Activated CD4-positive, alpha-beta T cell treated with anti-CD3 and anti-CD28 coated beads, Interleukin-2, amount 50 U/mL, for 4 hours (primary cell): ENCODE results near the gene NUDT7.

Source experiments
- DNase-seq, 2 experiments: peaks; one replicate each; pipeline ENCODE4 v3.0.0-alpha.2; 2020

Gene NUDT7

GRCh38 chr16:77722309-77723107 is at the start of gene NUDT7:
TSS of gene NUDT7 (plus strand) at chr16:77722514. CDS start at chr16:77722583, 69 bp downstream.
- peak; percentile 97 to 98 for DNase-seq

DNA sequence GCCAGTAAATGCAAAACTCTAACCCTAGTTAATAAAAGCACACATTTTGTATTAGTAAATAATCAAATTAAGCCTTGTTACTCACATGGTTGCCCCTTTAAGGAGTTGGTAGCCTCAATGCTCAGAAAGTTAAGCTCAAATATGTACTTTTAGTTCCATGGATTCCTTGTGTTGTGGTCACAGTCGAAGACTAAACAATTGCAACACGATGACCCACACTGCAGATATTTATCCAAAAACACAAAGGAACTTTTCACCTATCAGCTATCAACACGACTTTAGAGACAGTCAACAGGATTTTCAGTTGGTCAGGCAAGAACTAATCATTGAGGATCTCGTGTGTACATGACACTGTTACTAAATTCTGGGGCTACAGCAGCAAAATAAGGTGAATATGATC is 47.4 kb upstream of the NUDT7 start:
- DNase-seq: no peak

DNA sequence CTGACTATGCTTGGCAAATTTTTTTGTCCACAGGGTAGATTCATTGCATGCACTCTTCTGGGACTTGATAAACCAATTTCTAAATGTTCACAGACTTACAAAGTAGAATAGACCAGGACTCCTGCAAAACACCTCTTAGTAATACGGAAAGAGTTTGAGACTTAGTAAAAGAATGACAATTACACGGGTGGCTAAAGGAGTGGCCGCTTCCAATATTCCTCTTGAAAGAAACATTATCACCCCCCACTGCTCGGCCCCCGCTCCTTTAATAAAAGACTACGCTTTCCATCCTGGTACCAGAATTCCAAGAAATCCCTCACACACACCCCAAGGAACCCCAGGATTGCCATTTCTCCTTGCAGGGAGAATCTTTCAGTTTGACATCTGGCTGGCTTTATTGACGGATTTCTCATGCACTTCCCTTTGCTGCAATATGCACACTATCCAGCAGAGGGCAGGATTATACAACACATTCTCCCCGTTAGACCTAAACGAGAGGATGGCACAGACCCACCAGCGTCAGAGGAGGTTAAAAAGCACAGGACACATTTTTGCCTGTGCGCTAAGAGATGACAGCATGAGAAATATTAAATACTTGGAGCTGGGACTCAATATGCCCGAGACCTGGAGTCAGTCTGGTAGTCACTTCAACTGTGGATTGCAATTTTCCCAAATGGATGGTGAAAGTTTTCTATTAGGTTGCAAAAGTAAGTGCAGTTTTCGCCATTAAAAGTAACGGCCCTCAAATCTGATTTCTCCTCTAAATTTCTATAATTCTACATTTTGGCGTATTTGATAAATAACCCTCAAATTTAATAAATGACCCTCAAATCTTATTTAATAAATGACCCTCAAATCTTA is 46.6 kb upstream of the NUDT7 start:
- DNase-seq: peak; percentile 45 to 54

DNA sequence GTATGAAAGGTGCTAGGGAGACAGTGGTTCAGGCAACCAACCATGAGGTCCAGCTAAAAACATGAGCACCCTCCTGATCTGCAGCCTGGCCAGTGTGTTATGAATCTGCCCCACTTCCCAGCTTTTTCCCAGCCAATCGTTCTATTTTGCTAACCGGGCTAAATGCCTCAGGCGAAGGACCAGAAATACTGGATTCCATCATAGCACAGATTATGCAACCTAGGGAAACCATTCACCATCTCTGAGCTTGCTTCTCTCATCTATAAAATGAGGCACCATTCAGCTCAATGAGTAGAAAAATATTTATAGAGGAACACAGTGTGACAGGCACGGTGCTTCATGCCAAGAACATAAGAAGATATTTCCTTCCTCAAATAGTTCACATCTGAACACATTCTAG is 45.2 kb upstream of the NUDT7 start:
- DNase-seq: no peak

- no peak for DNase-seq
These were observed 42.9 kb upstream of the NUDT7 start for GRCh38 chr16:77679391-77679790.

GRCh38 chr16:77679901-77680300 is 42.4 kb upstream of the NUDT7 start:
- DNase-seq: no peak

DNA sequence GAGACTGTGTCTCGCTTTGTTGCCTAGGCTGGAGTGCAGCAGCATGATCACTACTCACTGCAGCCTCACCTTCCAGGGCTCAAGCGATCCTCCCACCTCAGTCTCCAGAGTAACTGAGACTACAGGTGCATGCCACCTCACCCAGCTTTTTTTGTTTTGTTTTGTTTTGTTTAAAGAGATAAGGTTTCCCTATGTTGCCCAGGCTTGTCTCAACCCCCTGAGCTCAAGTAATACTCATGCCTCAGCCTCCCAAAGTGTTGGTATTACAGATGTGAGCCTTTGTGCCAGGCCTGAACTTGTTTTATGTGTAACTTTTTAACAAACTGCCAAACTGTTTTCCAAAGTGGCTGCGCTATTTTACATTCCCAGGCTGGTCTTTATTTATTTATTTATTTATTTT is 41.8 kb upstream of the NUDT7 start:
- no peak for DNase-seq

GRCh38 chr16:77682586-77682985 is 39.7 kb upstream of the NUDT7 start:
- no peak for DNase-seq

- DNase-seq: no peak
These were observed 38.7 kb upstream of the NUDT7 start for GRCh38 chr16:77683397-77684180.

DNA sequence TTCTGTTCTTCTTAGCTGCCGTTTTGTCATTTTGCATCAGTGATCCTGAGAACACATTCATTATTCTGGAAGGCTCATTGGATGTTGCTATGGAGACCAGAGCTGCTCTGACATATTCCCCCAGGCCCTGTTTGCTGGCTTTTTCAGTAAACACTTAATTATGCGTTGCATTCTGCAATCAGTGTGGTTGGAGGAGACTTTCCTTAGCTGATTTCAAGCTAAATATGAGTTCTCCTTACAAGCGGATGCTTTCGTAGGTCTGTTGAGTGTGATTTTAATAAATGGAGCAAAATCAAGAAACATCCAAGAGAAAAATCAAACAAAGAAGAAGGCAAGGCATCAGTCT is 38.2 kb upstream of the NUDT7 start:
- no peak for DNase-seq

DNA sequence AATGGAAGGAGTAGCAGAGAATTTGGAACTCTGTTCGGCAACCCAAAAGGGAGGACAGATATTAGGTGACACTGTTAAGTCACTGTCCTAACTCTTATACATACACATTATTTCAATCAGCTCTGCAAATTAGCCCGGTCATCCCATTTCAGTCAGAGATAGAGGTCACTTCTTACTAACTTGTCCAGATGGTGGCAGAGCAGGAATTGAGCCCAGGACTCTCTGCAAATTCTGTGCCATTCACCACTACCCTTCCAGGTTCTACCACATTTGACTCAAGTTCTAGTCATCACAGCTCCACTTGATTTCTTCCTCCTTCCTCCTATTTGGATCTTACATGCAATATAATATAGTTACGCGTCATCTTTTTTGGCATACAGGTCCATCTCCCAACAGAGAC is 35.9 kb upstream of the NUDT7 start:
- no peak for DNase-seq

- DNase-seq: no peak
These were observed 32.3 kb upstream of the NUDT7 start for GRCh38 chr16:77689971-77690370.

DNA sequence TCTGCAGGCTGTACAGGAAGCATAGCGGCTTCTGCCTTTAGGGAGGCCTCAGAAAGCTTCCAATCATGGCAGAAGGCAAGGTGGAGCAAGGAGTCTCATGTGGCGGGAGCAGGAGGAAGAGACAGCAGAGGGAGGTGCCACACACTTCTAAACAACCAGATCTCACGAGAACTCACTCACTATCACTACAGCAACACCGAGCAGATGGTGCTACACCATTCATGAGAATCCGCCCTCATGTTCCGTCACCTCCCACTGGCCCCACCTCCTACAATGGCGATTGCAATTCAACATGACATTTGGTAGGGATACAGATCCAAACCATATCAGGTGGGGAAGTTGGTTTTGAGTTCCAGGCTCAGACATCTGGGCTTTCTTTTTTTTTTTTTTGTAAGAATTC is 31.9 kb upstream of the NUDT7 start:
- DNase-seq: no peak

- no peak for DNase-seq
These were observed 29.7 kb upstream of the NUDT7 start for GRCh38 chr16:77692612-77693011.

GRCh38 chr16:77696149-77696548 is 26.2 kb upstream of the NUDT7 start:
- DNase-seq: no peak

GRCh38 chr16:77700846-77701245 is 21.5 kb upstream of the NUDT7 start:
- no peak for DNase-seq

- no peak for DNase-seq
These were observed 17.0 kb upstream of the NUDT7 start for GRCh38 chr16:77705351-77705750.

DNA sequence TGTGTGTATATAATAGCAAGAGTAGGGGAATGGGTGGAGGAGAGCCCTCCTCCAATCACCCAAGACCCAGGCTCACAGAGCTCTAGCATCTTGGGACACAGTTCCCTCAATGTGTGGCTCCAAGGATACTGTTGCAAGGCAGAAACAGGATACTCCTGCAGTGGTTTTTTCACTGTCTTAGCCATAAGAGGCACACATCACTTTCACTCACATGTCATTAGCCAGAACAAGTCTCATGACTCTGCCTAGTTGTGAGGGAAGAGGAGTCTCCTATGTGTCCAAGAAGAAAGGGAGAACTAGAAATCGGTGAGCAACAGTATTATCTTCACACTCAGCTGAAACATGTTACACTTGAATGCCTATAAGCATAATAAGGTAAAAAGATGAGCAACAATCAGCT is 11.1 kb upstream of the NUDT7 start:
- DNase-seq: no peak

DNA sequence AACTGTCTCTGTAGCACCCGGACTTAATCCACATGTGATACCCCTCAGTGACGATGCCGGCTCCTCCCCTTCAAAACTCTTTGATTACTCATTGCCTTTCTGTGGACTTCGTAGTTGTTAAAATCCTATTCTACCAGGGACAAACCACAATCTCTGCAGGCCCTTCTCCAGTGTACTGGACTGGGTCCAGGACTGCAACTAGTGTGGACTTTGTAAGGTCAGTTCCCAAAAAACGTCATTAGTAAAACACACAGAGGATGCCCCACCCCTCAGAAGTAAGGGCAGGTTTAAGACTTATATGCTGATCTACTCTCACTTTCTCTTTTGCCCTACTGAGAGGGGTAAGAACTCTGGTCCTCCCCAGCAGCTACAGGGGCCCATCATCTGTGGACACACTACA is 10.5 kb upstream of the NUDT7 start:
- no peak for DNase-seq

DNA sequence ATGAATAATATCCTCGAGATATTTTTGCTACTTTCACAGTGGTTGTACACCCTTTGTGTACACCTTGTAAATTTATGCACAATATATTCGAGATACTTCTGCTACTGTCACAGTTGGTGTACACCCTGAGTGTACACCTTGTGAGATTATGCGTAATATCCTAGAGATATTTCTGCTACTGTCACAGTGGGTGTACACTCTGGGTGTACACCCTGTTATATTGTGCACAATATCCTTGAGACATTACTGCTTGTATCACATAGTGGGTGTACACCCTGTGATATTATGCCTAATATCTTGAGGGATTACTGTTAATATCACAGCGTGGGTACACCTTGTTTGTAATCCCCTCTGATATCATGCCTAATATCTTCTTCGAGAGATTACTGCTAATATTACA is 7.2 kb upstream of the NUDT7 start:
- DNase-seq: no peak

DNA sequence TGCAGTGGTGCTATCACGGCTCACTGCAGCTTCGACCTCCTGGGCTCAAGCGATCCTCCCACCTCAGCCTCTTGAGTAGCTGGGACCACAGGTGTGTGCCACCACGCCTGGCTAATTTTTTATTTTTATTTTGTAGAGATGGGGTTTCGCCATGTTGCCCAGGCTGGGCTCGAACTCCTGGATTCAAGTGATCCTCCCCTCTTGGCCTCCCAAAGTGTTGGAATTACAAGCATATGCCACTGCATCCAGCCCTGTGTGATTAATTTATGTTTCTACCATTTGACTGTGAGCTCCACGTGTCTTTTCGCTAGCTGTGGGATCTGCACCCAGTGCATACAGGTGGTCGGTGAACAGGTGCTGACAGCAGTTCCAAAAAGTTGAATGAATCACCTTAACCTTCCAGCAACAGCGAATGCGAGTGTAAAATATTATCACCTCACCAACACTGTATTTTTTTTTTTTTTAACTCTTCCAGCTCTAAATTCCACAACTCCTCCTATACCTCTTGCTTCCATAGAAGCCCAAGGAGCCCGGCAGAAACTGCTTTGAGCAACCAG is 484 bp upstream of the NUDT7 start:
- no peak for DNase-seq

DNA sequence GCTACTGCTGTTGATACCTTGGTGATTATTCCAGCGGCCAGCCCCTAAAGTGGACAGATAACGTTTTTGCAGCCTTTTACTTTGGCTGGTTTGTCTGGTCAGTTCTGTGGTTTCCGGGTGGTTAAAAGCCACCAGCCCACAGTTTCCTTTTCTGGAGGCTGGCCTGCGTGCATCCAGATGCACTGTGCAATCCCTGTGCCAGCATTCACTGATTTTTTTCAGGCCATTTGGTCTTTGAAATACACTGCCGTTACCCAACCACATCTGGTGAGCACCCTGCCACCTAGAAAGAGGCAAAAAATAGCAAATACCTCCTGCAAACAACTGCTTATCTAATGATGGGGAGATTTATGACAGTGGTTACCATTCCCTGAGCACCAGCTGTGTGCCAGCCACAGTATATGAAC is 797 bp downstream of the NUDT7 start:
- DNase-seq: no peak

DNA sequence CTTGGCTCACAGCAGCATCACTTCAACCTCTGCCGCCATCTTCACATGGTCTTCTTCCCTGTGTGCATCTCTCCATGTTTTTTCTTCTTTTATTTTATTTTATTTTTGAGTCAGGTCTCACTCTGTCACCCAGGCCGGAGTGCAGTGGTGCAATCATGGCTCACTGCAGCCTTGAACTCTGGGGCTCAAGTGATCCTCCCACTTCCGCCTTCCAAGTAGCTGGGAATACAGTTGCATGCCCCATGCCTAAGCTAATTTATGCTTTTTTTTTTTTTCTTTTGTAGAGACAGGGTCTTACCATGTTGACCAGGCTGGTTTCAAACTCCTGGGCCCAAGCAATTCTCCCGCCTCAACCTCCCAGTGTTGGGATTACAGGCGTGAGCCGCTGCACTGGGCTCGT is 1.9 kb downstream of the NUDT7 start:
- no peak for DNase-seq
